ENCODE measurements around the gene SRRM4. TPM values are rescaled to one million over a fixed set of nuclear protein-coding genes. Genes with fewer than 3 reads are reported as not detected.

SRRM4 gene
- polyA plus RNA-seq, 1 donor (not counting 4 experiments of a cell fraction or from before 2014, with no cell fraction given), result not detected

- no peak overlapping the region for H3K27ac ChIP-seq (ENCODE audit: control insufficient read depth, insufficient read depth, low read length)
- H4K20me1 ChIP-seq (ENCODE audit: control insufficient read depth, extremely low read depth, insufficient read depth, low read length), result no peaks in the 10 kb centered on the region
- H3K9ac ChIP-seq (ENCODE audit: control insufficient read depth, extremely low read depth, insufficient read depth, low read length), result no peak overlapping the region
- H3K4me3 ChIP-seq (ENCODE audit: control insufficient read depth in 2 of 3, extremely low read depth in 1 of 3, insufficient read depth in 2 of 3, low read depth in 1 of 3, low read length in 3 of 3), result no peak overlapping the region
- no peaks in the 10 kb centered on the region for H3K9me3 ChIP-seq (ENCODE audit: control insufficient read depth, low read depth, low read length)
- no peak overlapping the region for H2AFZ ChIP-seq (ENCODE audit: control insufficient read depth, low read length)
- no peaks in the 10 kb centered on the region for H3K9me1 ChIP-seq (ENCODE audit: control insufficient read depth, extremely low read depth, insufficient read depth, low read length)
- TF ChIP-seq CTCF (optimal IDR thresholded peaks at IDR 0.05 in 1 of 3, IDR thresholded peaks at IDR 0.05 in 1 of 3, conservative IDR thresholded peaks at IDR 0.05 in 1 of 3; ENCODE audit: extremely low read depth in 1 of 3, insufficient read depth in 2 of 3, low read length in 3 of 3) (peak; percentile 17 to 39 (median 34)), EZH2 (IDR thresholded peaks at IDR 0.05; ENCODE audit: low read length) (no peak)
- no peak overlapping the region for H3K4me2 ChIP-seq (ENCODE audit: control insufficient read depth, extremely low read depth, insufficient read depth, low read depth, low read length)
- FAIRE-seq, result no peak
- DNase-seq (ENCODE audit: low read depth, low spot score), result no peak
- H3K36me3 ChIP-seq (ENCODE audit: control insufficient read depth in 2 of 2, extremely low read depth in 1 of 2, insufficient read depth in 2 of 2, low read length in 2 of 2), result no peaks in the 10 kb centered on the region
- dilution Hi-C loops (cut with MboI; ENCODE audit: extremely low pct_ligation_motif_present, low sequenced_read_pairs), result no loop called here
- no peaks in the 10 kb centered on the region for H3K27me3 ChIP-seq (ENCODE audit: control insufficient read depth, extremely low read depth, insufficient read depth, low read length)
- no peaks in the 10 kb centered on the region for H3K4me1 ChIP-seq (ENCODE audit: control insufficient read depth, extremely low read depth, insufficient read depth, low read length)
- no peaks in the 10 kb centered on the region for H3K79me2 ChIP-seq (ENCODE audit: control insufficient read depth, insufficient read depth, low read length)
Measured at GRCh38 chr12:119020406-119021360, 39.3 kb downstream of the SRRM4 start.

- no peaks in the 10 kb centered on the region for H3K36me3 ChIP-seq (ENCODE audit: control insufficient read depth in 2 of 2, extremely low read depth in 1 of 2, insufficient read depth in 2 of 2, low read length in 2 of 2)
- no peak overlapping the region for H2AFZ ChIP-seq (ENCODE audit: control insufficient read depth, low read length)
- H3K27ac ChIP-seq (ENCODE audit: control insufficient read depth, insufficient read depth, low read length), result no peak overlapping the region
- FAIRE-seq, result no peak
- H4K20me1 ChIP-seq (ENCODE audit: control insufficient read depth, extremely low read depth, insufficient read depth, low read length), result no peaks in the 10 kb centered on the region
- H3K9me3 ChIP-seq (ENCODE audit: control insufficient read depth, low read depth, low read length), result no peaks in the 10 kb centered on the region
- no peak overlapping the region for H3K4me2 ChIP-seq (ENCODE audit: control insufficient read depth, extremely low read depth, insufficient read depth, low read depth, low read length)
- no peak overlapping the region for H3K9ac ChIP-seq (ENCODE audit: control insufficient read depth, extremely low read depth, insufficient read depth, low read length)
- no peaks in the 10 kb centered on the region for H3K9me1 ChIP-seq (ENCODE audit: control insufficient read depth, extremely low read depth, insufficient read depth, low read length)
- H3K27me3 ChIP-seq (ENCODE audit: control insufficient read depth, extremely low read depth, insufficient read depth, low read length), result no peaks in the 10 kb centered on the region
- H3K79me2 ChIP-seq (ENCODE audit: control insufficient read depth, insufficient read depth, low read length), result no peaks in the 10 kb centered on the region
- no peak overlapping the region for H3K4me3 ChIP-seq (ENCODE audit: control insufficient read depth in 2 of 3, extremely low read depth in 1 of 3, insufficient read depth in 2 of 3, low read depth in 1 of 3, low read length in 3 of 3)
- dilution Hi-C loops (cut with MboI; ENCODE audit: extremely low pct_ligation_motif_present, low sequenced_read_pairs), result no loop called here
- no peak for TF ChIP-seq CTCF (optimal IDR thresholded peaks at IDR 0.05 in 1 of 3, IDR thresholded peaks at IDR 0.05 in 1 of 3, conservative IDR thresholded peaks at IDR 0.05 in 1 of 3; ENCODE audit: extremely low read depth in 1 of 3, insufficient read depth in 2 of 3, low read length in 3 of 3)
- no peak for TF ChIP-seq EZH2 (IDR thresholded peaks at IDR 0.05; ENCODE audit: low read length)
- DNase-seq (ENCODE audit: low read depth, low spot score), result no peak
- no peaks in the 10 kb centered on the region for H3K4me1 ChIP-seq (ENCODE audit: control insufficient read depth, extremely low read depth, insufficient read depth, low read length)
Measured at GRCh38 chr12:119024356-119024755, 43.0 kb downstream of the SRRM4 start.

Measured in keratinocyte (primary cell).